GDM1 (cell line): Measurements from ENCODE around the gene RPL12.

Source experiments
- DNase-seq: peaks from one replicate; lab custom pipeline; 2025; lab: John Stamatoyannopoulos, UW

Gene RPL12

DNA sequence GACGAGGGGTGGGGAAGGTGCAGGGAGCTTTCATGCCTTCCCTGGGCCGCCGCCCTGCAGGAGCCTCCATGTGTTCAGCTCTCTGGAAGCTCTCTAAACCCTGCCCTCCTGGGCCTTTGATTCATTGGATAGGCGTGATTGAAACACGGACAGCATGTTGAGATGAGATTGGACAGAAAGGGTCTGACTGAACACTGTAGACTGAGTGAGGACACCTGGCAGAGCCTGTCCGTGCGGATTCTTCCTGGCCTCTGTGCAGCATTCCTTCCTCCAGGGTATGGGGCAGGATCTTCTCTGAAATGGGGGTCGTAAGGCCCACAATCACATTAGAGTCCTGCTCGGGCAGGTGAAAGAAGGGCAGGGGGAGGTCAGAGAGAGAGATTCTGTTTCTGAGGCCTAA is 12.8 kb downstream of the RPL12 start:
- DNase-seq, result no peak

DNA sequence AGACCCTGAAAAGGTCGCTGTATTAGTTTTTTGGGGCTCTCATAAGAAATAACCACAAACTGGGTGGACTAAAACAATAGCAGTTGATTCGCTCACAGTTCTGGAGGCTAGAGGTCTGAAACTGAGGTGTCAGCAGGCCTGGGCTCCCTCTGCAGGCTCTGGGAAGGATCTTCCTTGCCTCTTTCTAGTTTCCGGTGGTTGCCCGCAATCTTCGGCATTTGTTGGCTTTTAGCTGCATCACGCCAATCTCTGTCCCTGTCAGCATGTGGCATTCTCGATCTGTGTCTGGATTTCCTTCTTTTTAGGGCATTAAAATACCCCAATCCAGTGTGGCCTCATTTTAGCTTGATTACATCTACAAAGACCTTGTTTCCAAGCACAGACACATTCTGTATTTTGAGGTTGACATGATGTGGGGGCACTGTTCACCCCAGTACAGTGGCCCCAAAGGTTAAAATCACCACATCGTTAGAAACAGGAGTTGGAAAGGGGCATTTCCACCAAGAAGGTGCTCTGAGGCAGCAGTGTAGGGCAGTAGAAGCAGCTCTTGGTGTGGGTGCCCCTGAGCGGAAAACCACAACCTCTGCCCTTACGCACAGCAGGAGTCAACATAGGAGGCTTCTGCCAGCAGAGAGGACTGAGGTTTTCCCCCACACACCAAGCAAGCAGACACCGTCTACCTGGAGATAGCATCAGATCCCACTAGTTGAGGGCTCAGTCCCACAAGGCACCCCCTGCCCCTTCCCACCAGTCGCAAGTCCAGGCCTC is 13.5 kb downstream of the RPL12 start:
- no peak for DNase-seq

DNA sequence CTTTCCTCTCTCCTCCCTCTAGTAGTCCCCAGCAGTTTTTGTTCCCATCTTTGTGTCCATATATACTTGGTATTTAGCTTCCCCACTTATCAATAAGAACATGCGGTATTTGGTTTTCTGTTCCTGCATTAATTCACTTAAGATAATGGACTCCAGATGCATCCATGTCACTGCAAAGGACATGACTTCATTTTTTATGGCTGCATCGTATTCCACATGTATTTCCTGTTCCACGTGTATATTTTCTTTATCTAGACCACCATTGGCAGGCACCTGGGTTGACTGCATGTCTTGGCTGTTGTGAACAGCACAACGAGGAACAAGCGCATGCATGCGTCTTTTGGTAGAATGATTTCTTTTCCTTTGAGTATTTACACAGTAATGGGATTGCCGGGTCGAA is 20.8 kb downstream of the RPL12 start:
- DNase-seq, result no peak

DNA sequence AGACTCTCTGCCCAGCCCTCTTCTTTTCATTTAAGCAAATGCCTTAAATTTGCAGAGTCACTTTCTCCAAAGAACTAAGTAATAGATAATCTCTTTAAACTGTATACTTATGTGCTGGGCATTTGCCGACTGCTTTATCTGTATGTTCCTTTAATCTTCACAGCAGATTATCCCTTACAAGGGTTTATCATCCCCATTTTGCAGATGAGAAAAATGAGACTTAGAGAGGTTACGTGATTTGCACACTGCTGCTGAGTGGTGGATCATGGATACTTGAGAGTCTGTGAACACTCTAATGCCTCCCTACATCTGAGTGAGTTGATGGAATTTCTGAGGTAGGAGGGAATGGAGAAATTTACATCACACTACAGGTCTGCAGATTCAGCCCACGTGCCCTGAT is 22.9 kb downstream of the RPL12 start:
- DNase-seq, result no peak

DNA sequence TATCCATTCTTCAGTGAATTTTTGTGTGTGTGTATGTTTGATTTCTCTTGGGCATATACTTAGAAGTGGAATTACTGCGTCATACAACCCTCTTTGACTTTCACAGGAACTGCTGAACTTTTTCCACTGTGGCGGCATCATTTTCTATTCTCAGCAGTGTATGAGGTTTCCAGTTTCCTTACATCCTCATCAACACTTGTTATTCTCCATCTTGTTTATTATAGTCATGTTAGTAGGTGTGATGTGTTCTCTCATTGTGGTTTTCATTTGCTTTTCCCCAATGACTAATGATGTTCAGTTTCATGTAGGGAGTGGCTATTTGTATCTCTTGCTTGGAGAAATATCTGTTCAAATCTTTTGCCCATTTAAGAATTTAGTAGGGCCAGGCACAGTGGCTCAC is 24.4 kb downstream of the RPL12 start:
- DNase-seq, result no peak

DNA sequence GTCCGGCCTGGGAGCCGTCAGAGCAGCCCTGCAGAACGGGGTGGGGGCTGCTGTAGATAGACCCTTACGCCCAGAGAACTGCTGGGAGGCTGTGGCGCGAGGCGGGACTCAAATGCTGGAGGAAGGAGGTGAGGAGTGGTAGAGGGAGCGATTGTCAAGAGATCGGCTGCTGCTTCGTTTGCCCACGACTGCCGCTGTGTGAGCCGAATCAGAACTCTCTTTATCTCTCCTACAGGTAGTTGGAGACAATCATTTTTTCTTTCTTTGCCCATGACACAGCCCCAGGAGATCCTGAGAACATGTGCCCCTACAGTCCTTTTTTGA is 26.6 kb downstream of the RPL12 start:
- DNase-seq, result no peak

DNA sequence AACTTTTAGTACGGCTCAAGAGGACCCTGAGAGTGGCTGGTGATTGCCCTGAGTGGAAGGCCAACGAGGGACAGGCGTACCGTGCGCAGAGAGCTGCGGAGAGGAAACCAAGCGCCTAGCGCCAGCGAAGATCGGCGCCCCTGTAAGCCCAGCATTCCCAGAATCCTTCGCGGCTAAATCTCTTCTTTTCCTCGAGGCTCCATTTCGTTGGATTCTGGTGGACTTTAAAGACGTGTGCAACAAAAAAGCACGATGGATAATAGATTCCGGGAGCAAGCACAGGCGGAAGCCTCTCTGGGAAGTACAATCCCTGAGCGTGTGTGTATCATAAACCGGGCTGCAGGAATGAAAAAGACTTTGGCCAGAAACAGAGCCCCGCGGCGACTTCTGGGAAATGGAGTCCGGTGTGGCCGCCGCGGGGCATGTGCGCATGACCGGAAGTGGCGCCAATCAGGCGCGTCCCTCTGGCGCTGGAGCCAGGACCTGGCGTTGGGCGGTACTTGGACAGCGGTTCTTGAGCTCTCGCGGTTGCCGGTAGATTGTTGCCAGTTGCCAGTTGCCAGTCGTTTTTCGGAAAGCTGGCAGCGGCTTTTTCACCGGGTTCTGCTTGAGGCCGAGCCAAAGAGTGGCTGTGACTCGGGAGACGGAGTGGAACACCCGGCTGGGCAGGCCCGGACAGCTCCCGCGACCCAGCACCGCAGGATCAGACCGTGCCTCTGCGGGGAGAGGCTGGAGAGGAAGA is 27.1 kb downstream of the RPL12 start, which contains the start of gene ZNF79:
Gene ZNF79 (plus strand): TSS at position 449 of the 742 bp plus-strand sequence. CDS start 406 bp downstream, outside the sequence.
- DNase-seq, result peak; percentile 84

DNA sequence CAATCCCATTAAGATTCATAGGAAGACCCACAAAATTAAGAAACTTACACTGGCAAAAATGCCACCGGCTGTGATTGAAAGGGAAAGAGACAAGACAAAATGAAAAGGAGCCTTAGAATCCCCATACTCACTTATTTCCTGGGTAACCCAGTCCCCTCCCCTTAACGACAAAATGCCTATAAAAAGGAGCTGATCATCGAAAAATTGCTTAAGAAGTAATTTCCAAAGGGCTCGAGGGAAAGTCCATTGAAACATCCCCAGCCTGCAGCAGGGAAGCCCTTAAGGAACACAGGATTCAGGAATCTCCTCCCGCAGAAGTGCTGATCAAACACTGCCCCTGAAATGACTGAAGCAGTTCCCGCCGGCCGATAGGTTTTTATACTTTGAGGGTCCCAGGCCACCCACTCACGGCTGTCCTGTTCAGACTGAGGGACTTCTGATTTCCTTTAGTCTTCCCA is 27.7 kb downstream of the RPL12 start:
- no peak for DNase-seq

DNA sequence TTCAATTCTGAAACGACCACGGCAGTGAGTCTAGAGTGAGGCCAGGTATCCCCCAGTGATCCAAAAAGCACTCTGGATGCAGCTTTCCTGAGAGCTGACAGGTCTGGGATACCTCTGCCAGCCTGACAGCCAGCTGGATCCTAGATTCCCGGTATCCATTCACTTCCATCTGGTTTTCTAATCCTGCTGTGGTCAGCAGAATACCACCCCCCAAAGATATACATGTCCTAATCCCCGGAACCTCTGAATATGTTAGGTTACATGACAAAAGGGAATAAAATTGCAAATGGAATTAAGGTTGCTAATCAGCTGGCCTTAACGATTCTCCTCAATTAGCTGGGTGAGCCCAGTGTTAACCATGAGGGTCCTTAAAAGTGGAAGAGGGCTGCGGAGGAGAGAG is 28.4 kb downstream of the RPL12 start:
- no peak for DNase-seq

DNA sequence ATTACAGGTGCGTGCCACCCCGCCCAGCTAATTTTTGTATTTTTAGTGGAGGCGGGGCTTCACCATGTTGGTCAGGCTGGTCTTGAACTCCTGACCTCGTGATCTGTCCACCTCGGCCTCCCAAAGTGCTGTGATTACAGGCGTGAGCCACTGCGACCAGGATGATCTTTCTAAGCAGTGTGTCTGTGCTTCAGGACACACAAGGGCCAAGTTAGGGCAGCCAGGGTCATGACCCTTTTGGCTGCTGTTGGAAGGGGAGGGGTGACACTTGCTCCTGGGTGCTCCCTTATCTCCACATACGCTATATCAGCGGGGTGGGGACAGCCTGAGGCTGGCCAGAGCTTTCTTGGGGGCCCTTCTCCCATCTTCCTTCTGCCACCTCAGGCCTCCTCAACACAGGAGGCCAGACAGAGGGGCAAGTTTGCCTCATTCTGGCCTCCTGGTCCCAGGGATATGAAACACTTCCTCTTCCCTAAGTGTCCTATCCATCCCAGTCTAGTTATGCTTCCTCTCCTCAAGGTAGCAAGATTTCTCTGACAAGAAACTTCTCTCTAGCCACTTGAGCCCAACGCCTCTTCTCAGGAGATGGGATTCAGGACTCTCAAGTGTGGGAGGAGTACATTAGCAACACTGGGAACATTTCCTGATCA is 28.9 kb downstream of the RPL12 start:
- no peak for DNase-seq

DNA sequence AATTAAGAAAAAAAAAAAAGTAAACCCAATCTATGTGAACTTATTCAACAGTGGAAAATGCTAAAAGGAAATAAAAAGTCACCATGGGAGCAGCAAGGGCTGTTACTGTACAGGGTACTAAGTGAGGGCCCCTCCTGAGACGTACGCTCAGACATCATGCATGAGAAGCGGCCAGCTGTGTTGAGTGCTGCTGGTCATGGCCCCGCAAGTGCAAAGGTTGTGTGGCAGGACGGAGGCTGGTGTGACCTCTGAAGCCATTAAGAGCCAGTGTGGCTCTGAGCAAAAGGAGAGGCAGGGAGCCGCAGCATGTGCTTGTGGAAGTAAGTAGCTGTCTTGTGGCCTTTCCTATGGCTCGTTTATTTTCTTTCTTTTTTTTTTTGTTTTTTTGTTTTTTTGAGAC is 30.1 kb downstream of the RPL12 start:
- DNase-seq, result no peak

DNA sequence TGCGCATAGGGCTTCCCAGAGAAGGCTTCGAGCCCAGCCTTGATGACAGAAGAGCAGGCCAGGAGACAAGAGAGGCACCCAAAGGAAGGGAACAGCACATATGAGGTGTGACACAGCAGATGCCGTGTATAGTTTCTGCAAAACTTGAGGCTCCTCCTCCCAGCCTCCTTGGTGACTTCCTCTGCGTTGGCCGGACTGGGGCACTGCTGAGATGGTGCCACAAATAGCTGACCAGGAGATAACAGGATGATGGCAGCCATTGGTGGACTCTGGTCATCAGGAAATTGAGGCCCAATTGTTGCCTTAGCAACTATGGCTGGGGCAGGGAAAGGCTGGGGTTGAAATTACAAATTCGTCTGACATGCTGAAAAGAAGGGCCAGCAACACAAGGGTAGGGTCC is 31.9 kb downstream of the RPL12 start:
- no peak for DNase-seq

DNA sequence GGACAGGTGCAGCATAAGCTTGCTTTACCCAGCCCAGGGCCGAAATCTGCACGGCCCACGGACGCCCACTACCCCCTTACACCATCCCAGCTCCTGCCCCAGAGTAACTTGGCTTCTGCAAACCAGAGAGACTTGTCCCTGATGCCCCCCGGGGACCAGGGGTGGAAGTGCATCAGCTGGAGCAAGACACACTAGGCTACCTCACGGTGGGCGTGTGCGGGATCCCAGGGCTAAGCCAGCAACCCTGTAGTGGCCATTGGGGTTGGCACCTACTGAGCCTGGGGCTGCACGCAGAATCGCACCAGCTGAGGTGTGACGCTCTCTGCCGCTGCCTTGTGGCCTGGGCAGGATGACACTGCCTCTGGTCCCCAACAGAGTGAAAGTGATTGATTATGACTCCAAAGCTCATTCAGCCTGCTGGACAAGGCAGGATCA is 33.2 kb downstream of the RPL12 start:
- peak; percentile 44 for DNase-seq

DNA sequence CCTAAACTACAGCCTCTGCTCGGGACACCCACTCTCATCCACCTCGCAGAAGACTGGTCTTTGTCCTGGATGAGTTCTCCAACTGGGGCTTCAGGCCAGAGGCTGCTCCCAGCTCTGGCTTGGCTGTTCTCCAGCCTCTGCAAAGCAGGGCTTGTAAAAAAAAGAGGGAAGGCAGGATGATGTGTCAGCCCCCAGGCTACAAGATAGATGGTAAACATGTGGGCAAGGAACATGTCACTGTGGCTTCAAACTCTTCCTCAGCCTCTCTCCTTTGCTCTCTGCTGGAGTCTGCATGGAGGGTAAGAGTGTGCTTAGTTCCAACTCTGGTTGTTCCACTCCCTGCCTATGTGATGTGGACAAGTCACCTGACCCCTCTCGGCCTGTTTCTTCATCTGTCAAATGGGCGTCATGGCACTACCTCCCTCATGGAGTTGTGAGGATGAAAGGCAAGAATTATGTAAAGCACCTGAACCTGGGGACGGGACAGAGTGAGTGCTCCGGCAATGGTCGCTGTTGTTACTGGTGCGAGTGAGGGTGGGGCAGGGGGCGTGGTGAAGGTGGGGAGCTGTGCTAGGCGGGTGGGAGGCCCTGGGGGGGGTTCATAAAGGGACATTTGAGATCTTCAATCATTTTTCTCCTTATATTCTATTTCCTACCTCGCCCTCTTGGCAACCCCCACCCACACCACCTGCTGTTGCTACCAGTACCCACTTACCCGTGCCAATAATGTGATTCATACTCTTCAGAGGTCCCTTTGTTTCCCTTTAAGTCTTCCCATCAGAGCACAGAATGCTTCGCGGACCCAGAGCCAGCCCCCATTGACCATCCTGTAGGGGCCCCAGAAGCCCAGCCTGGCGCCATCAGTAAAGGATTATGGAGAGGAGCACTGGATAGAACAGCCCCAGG is 33.8 kb downstream of the RPL12 start:
- no peak for DNase-seq

DNA sequence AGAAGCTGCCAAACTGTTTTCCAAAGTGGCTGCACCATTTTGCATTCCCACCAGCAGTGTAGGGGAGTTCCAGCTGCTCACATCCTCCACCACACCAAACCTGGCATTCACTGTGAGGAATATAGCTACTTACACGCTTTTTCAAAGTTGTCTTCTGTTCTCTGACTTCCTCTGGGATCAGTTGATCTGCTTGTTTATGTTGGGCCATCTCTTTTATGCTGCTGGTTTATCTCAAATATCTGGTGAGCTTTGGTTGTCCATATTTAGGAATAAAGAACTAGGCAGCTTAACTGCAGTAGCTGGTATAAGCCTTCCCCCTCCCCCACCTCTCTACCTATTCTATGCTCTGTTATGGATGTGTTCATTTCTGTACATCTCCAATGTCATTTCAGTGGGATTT is 35.5 kb downstream of the RPL12 start:
- no peak for DNase-seq

DNA sequence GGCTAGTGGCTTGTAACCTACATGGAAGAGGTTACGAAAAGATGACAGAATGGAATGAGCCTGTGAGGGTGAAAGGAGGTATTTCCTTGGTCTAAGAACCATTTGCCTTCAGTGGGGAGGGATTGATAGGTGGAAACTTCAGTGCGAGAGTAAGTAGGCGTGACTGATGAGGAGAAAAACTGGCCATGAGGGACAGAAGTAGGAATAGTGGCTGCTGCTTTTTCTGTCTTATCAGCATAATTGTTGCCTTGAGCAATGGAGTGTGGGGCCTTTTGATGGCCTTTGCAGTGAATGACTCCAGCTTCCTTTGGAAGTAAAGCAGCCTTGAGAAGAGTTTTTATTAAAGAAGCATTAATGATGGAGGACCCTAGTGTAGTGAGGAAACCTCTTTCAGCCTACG is 36.1 kb downstream of the RPL12 start:
- DNase-seq, result no peak

DNA sequence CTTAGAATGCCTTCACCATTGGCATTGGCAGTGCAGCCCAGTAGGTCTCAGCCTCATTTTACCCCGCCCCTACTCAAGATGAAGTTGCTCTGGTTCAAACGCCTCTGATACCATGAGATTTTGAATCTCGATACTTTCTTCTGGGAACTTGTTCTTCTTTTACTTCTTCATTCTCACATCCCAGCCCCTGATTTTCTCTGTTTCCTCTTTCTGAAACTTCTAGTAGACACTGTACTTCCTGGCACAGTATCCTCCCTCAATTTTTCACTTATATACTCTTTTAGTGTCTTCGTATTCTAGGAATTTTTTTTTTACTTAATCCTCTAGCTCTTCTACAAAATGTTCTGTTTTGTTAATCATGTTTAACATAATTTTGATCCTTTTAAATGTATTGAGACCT is 40.1 kb downstream of the RPL12 start:
- no peak for DNase-seq

DNA sequence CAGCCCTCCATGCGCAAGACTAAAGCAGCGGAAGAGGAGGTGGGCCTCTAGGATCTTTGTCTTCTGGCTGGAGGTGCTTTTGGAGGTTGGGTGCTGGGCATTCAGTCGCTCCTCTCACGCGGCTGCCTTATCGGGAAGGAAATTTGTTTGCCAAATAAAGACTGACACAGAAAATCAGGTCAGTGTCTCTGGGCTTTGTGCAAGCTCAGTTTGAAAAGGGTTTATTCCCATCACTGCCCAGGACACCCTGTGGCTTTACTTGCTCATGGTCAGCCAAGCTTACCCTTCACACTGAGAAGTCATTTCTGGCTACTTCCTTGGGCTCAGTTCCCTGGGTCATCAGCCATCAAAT is 43.7 kb downstream of the RPL12 start:
- no peak for DNase-seq

DNA sequence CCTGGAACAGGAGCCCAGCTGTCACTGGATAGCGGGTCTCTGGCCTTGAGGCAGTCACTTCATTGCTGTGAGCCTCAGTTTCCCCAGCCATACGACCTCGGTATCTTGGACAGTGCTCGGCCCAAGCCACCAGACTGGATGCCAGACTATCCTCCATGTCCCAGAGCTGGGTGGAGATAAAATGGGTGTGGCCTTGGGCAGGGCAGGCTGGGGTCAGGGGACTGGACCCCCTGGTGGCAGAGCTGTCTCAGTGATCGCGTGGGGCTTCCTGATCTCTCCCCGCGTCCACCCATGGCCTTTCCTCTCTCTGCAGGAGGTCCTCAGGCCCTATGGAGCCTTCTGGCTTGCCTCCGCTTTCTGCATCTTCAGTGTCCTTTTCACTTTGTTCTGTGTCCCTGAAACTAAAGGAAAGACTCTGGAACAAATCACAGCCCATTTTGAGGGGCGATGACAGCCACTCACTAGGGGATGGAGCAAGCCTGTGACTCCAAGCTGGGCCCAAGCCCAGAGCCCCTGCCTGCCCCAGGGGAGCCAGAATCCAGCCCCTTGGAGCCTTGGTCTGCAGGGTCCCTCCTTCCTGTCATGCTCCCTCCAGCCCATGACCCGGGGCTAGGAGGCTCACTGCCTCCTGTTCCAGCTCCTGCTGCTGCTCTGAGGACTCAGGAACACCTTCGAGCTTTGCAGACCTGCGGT is 44.3 kb downstream of the RPL12 start:
- DNase-seq, result no peak

DNA sequence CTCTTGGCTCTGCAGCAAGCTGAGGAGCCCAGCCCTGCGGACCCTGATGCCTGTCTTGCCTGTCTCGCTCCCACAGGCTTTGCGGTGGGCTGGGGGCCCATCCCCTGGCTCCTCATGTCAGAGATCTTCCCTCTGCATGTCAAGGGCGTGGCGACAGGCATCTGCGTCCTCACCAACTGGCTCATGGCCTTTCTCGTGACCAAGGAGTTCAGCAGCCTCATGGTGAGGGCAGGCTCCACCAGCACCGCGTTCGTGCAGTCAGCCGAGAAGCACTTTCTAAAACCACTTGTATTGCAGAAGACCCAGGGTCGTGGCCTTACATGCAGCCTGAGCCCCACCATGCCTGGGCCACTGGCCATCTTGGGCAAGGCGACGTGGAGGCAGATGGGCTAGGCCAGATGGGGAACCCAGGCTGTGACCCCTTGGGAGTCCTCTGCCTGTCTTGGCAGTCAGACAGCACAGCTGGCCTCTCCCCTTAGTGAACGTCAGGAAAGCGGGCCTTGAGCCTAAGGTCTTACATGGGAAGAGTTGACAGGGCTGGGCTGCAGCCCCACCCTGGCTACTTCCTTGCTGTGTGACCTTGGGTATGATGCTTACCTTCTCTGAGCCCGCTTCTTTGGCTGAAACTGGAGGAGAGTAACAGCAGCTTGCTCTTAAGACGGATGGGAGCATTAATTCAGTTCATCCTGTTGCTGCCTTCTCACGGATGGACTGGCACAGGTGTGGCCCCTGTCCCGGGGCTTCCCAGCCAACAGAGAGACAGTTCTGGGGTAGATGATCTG is 45.7 kb downstream of the RPL12 start:
- DNase-seq, result no peak

DNA sequence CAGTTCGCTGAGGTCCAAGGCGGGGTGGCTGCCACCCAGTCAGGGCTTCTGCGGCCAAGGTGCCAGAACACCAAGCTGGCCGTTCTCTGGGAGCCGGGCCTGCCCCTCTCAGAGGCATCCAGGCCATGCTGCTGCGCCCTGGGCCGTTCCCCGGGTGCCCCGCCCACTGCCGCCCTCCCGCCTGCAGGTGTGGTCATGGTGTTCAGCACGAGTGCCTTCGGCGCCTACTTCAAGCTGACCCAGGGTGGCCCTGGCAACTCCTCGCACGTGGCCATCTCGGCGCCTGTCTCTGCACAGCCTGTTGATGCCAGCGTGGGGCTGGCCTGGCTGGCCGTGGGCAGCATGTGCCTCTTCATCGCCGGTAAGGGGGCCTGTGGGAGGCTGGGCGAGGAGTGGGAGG is 46.6 kb downstream of the RPL12 start:
- DNase-seq, result no peak
